Colon (tissue), 2 donors: ENCODE measurements around the gene MRPL2.
"Not testable (repeated sequence)": the region's sequence is repeated elsewhere in the genome, so short reads cannot be mapped to it uniquely, and the experiment has no call there.

Source experiments
- FAIRE-seq: peaks from 2 replicates; lab custom pipeline; 2012; peaks lifted over from hg19 to GRCh38; lab: Jason Lieb, UNC
- donor health status: control.
- donor health status: control.

MRPL2 gene

DNA sequence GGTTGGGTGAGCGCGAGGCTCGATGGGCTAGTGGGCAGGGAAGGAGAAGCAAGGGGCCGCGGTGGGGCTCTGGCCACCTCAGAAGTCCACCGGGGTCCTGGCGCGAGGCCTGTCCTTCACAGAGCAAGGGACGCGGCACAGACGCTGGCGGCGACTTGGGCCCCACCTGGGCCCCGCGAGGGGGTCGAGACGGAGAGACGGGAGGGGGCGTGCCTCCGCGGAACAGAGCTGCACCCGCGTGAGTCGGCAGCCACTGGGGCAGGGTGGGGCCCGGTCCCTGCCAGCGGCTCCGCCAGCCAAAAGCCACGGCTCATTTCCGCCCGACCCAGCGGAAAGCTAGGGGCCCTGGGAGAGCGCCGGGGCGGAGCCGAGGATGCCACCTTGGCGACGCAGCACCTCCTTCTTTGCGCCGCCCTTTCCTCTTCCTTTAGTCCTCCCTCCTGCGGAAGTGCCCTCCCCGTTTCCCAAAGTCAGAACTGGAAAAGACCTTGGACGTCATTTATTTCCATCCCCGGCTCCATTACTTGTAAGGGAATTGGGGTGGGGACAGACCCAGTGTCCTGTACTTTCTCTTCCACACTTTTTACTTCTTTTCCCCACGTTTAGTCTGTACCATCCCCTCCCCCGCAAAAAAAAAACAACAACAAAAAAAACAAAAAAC, 5.6 kb downstream of the MRPL2 start, which contains the start of gene CUL7:
Gene CUL7 (minus strand): TSS at position 307 of the 661 bp plus-strand sequence. CDS start 1,063 bp downstream, outside the sequence.
- no peak for FAIRE-seq

- no peak for FAIRE-seq
Measured at GRCh38 chr6:43052842-43053544, 6.2 kb downstream of the MRPL2 start.

GRCh38 chr6:43052225-43052841, 6.9 kb downstream of the MRPL2 start:
- FAIRE-seq: no peak

GRCh38 chr6:43050981-43051380, 8.3 kb downstream of the MRPL2 start:
- FAIRE-seq: no peak

DNA sequence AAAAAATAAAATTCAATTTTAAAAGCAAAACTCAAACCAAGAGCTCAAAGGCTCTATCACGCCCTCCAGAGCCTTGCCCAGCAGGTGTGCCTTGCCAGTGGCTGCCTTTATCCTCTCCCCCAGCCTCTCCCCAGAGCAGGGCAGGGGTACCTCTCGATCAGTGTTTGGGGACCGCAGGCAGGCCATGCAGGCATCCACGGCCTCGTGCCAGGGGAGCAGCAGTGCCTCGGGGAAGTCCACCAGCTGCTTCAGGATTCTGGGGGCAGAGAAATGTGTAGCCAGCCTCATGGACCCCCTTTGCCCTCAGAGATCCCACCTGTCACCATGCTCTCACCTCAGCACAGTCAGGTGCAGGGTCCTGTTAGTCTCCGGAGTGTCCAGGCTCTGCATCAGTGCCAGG, 11.2 kb downstream of the MRPL2 start:
- FAIRE-seq: no peak

DNA sequence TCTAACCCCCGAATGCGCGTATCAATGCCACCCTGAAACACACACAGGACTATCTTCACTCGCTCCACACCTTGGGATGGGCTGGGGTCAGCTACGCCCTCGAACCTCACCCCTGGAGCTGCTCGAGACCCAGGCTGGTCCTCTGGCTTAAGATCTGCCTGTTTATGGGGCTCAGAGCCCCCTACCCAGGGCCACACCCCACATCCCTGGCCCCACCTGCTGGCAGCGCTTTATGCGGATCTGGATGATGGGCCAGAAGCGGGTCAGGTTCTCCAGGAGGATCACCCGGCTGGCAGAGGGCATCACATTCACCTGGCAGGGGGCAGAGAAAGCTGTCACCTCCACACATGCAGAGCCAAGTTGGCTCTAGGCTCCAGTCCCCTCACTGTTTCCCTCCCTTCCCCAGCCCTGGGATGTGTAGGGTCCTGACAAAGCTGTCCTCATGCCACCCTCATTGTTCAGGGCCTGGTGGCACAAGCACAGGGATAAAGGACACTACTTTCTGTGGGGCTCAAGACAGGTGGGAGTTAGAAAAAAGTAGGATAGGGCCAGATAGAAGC, 13.8 kb downstream of the MRPL2 start:
- FAIRE-seq: no peak

DNA sequence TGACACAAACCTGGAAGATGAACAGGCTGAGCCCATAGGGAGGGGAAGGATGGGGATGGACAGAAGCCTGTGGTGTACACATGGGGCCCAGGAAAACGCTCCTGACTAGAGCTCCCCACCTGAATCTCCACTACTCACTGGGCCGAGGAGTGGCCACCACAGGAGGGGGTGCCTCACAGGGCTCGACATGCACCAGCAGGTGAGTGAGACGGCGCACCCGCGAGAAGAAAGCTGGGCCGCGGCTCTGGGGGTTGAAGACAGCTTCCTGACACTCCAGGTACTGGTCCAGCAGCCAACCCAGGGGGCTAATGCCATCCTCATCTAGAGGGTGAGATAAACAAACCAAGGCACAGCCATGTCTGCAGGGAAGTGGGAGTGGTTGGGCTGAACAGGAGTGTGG, 15.9 kb downstream of the MRPL2 start:
- no peak for FAIRE-seq

- not testable (repeated sequence) for FAIRE-seq
Measured at GRCh38 chr6:43041475-43041874, 17.8 kb downstream of the MRPL2 start.

DNA sequence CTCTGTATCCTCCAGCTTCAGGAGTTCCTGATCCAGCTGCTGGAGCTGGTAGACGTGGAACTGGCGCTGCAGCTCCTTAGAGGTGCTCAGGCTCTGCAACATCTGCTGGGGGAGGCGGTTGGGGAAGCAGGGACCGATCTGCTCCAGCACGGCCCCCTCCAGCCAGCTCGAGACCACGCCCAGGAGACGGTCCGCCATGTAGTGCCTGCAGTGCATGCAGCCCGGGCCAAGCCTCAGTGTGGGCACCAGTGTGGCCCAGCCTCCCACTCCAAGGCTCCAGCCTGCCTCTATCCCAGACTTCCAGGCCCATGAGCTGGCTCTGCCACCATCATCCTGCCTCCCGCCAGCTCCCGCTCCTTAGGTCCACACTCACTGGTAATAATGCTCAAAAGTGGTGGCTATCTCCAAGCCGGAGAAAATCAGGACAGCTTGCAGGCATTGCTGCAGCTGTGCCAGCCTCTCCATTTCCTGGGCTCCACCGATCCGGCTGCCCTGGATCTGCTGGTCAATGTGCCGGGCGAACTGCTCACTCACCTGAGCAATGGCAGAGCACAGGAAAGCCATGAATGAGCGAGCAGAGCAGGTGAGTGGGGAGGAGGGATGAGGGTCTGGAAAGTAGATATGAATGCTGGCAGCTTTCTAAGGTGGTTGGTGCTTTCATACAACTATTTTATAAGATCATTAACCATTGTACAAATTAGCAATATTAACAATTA, 18.5 kb downstream of the MRPL2 start:
- no peak for FAIRE-seq

DNA sequence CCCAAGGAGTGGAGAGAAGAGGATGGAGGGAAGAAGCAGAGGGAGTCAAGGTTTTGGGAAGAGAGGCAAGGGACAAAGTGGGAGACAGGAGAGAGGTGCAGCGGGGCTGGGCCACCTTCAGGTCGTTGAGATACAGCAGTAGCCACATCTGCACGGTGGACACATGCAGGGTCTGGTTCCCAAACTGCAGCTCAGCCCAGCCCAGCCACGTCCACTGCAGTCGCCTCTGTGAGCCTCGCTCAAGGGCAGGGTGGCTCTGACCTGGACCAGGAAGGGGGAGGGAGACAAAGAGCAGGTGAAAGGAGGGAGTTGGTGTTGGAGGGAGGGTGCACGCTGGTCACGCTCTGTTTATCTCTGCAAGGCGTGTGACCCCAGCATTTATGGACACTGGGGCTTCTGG, 20.5 kb downstream of the MRPL2 start:
- no peak for FAIRE-seq

DNA sequence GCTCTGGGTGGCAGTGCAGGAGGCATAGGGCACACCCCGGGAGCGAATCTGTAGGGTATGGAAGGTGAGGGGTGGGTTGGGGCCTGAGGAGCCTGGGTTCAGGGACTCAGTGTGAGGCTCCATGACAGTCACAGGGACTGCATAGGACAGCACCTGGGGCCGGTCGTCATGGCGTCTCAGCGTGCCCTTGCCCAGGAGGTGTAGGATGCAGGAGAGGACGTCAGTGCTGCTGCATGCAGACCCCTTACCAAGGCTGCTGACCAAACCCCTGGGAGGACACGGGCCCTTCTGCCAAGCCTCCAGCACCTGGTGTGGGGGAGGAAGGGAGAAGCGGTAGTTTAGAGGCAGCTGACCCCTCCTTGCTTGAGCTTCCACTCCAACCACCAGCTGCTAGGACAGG, 21.5 kb downstream of the MRPL2 start:
- FAIRE-seq: no peak

GRCh38 chr6:43037197-43037596, 22.0 kb downstream of the MRPL2 start:
- no peak for FAIRE-seq

GRCh38 chr6:43036712-43037111, 22.5 kb downstream of the MRPL2 start:
- no peak for FAIRE-seq

GRCh38 chr6:43035495-43036194, 23.6 kb downstream of the MRPL2 start:
- FAIRE-seq: no peak

DNA sequence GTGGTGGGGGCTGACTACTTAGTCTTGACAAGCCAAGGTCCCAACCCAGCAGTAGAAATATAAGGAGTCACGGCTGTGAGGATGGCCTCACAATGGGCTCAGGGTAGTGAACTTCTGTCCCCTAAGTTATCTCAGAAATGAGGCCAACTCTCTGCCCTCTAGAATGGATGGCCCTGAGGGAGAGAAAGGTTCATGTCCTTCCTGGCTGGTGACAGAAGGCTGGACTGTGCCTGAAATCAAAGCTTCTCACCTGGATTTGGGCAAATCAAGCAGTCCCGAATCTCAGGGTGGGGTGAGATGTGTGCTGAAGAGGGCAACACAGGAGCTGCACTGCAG, 25.1 kb downstream of the MRPL2 start:
- FAIRE-seq: no peak

DNA sequence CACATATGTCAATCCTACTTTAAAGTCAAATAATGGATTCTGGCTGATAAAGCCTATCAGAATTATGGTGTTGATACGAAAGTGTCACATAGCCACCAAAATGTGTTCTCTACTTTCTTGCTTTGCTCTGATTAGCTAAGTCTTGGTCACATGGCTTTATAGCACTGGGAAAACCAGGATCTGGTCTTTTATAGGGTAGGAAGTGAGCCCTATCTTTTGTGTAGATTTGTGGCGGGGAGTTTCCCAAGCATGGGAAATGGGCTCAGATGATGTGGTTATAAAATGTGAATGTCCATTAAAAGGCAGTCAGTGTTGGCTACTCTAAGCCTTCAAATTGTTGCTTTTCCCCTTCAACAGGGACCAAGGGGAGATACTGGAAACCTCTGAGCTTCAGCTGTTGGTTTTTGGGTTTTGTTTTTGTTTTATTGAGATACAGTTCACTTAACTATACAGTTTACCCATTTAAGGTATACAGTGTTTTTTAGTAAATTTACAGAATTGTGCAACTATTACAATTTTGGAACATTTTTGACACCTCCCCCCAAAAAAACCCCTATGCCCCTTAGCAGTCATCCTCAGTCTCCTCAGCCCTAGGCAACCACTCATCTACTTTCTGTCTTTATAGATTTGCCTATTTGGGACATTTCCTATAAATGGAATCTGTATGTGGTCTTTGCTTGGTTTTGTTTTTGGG, 25.6 kb downstream of the MRPL2 start:
- no peak for FAIRE-seq

DNA sequence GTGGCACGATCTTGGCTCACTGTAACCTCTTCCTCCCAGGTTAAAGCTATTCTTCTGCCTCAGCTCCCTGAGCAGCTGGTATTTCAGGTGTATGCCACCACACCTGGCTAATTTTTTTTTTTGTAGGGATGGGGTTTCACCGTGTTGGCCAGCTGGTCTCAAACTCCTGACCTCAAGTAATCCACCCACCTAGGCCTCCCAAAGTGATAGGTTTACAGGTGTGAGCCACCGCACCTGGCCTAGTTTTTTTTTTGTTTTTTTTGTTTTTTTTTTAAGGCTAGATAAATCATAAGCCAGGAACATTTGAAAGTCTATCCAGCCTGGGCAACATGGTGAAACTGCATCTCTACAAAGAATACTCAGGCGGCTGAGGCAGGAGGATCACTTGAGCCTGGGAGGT, 26.9 kb downstream of the MRPL2 start:
- no peak for FAIRE-seq

DNA sequence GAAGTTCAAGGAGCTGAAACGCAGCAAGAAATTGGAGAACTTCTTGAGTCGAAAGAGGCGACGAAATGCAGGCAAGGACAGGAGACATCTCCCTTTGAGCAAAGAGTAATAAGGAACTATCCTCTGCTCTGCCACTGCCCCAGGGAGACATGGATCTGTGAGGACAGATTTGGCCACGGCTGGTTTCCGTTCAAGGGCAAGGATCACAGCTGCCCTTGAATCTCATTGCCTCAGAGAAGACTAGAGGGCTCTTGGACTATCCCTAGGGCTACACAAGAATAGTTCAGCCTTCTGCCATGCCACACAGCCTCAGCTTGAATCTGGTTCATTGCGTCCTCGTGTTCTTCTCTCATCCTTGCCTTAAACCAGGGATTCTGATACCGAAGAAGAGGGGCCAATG, 30.1 kb downstream of the MRPL2 start:
- no peak for FAIRE-seq

DNA sequence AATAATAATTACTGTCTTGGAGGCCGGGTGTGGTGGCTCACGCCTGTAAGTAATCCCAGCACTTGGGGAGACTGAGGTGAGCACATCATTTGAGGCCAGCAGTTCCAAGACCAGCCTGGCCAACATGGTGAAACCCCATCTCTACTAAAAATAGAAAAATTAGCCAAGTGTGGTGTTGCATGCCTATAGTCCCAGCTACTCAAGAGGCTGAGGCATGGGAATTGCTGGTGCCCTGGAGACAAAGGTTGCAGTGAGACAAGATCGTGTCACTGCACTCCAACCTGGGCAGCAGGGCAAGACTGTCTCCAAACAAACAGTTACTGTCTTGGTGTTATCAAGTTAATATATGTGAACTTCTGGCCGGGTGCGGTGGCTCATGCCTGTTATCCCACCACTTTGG, 32.9 kb downstream of the MRPL2 start:
- no peak for FAIRE-seq

GRCh38 chr6:43024436-43024835, 34.8 kb downstream of the MRPL2 start:
- no peak for FAIRE-seq

GRCh38 chr6:43021270-43022047, 37.8 kb downstream of the MRPL2 start, which contains the start of gene RRP36:
Gene RRP36, plus strand, starts transcription at chr6:43021623. Its CDS starts 32 bp downstream, at chr6:43021655.
- FAIRE-seq: no peak
